DMS114 treated with DMSO at 0.1 percent for 48 hours (cell line): Measurements from ENCODE around the gene TLE4.
"Not testable (repeated sequence)": the region's sequence is repeated elsewhere in the genome, so short reads cannot be mapped to it uniquely, and the experiment has no call there.

ENCODE experiments used
- DNase-seq: peaks from one replicate; lab custom pipeline; 2025; ENCODE audit not compliant: unreplicated experiment; lab: John Stamatoyannopoulos, UW

The TLE4 gene

DNA sequence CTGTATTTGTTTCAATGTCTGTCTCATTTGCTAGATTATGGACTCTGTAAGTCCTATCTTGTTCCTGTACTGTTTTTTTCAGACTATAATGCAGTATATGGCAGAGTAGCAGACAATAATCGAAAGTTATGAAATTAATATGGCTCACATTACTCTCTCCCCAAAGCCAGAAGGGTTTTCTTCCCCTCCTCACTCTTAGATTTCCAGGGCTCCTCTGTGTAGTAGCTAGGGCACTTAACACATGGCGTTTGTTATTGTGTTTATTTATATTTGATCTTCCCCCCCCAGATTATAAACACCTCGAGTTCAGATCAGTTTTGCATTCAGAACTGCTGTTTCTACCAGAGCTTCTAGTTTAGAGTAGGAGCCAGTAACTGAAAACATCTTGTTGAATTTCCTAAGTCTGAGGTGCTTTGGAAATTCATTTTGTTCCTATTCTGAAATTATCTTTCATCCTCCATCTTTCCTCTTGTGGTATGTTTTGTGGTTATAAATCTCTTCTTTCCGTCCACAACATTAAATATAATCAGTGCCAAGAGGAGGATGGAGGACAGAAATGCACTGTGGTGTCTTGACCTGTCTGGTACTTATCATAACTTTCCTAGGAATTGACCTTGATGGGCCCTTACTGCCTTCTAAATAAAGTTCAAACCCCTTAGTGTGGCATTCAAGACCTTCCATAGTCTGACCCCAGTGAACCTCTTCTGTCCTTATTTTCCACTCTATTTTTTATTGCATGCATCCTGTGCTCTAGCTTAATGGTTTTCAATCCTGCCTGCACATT is 27.0 kb downstream of the TLE4 start:
- DNase-seq = no peak

- DNase-seq = no peak
Observed at GRCh38 chr9:79600466-79600865, 28.7 kb downstream of the TLE4 start.

DNA sequence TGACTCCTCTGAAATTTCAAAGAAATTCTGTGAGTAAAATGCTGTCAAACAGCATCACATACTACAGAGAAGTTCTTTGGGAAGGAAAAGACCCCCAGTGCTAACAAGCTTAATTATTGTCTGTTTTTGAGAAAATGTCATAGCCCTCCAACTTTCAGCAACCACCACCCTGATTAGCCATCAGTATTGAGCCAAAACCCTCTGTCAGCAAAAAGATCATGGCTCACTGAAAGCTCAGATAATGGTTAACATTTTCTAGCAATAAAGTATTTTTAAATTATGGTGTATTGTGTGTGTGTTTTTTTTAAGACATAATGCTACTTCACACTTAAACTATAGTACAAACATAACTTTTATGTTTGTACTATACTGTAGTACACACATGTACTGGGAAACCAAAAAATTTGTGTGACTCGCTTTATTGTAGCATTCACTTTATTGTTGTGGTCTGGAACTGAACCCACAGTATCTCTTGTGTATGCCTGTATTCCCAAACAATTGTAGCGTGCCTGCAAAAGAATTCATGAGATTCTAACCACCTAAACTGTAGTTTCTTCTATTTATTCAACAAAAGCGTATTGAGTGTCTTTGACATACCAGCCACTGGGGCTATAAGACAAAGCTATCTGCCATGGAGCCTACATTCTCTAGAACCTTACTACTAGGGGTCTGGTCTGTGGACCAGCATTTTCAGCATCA is 31.6 kb downstream of the TLE4 start:
- DNase-seq = no peak

DNA sequence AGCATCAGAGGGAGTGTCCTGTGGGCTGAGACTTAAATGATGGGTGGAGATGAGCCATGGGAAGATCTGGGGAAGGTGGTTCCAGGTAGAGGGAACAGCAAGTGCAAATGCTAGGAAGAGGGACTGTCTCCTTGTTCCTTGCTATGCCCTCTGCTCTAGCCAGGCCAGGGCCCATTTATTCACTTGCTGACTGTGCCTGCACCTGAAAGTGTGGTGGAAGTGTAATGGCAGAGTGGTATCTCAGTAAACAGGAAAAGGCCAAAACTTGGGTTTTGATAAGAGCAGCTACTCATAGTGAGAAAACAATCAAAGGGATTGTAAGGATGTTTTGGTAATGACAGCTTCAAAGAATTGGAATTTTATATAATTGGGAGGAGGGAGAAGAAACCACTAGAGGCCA is 32.4 kb downstream of the TLE4 start:
- DNase-seq = no peak

DNA sequence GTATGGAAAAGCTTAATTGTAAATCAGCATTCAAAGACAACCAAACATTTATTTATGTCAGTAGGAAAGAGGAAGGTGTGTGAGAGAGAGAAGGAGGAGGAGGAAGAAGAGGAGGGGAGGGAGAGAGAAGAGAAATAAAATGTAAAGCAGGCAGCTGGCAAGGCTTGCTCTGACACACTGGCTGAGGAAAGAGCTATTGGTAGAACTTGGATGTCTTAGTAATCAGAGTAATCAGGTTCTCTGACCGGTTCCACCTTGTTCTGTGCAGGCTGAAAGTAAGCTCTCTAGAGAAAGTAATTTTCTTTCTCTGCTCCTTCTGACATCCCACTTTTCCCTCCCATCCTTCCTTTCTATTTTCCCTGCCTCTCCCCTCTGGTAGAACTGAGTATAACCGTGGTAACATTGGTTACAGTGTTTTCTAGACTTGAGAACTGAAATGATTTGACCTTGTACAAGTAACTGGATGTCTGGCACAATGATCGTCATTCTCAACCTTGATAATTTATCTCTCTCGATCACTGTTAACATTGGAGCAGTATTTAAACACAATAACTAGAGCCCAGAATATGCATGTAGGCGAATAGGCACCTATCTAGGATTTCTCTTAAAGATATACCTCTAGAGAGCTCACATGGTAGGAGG is 33.3 kb downstream of the TLE4 start:
- DNase-seq = no peak

- not testable (repeated sequence) for DNase-seq
Observed at GRCh38 chr9:79606529-79606928, 34.8 kb downstream of the TLE4 start.

DNA sequence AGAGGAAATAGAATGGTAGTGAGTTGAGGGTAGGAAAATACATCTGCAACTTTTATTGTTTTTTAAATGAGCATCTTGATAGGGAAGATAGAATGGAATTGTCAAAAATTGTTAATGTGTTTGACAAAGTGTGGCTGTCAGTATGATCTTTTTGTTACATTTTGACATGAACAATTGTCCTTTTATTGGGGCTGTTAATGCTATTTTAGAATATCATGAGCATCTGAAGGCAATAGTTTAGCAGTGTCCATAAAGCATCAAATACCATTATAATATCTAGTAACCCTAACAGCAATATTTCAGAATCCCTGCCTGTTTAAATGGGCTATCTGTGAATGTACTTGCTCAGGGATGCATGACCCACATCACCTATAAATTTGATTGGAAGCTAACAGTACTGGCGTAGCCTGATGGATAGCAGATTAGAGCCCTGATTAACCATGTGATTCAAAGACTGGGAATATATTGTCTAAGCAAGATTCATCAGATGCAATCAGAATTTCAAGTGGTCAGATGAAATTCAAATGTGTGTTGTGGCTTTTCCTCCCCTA is 37.8 kb downstream of the TLE4 start:
- DNase-seq = no peak

DNA sequence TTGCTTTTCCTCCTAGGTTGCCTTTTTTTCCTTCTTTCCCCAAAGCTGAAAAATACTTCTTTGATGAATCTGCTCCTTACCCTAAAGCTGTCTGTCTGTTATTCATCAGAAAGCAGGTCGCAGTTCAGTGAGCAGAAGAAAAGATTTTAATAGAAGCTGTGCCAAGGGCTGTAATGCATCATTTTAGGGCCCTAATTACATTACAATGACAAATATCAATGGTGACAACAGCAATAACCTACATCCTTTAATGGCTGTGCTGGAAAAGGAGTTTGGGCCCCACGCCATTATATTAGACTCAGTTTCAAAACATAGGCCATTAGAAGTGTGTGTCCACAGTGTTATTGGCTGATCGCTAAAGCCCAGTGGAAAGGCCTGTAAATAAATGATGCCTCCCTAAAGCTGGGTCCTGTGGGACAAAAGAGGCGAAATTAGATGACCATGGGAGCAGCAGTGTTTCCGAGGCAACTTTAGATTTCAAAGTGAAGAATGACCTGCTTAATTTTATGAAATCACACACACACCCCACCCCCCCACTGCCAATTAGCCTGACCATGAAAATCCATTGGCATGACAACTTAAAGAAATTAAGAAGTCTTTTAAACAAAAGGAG is 38.4 kb downstream of the TLE4 start:
- peak; percentile 41 for DNase-seq

DNA sequence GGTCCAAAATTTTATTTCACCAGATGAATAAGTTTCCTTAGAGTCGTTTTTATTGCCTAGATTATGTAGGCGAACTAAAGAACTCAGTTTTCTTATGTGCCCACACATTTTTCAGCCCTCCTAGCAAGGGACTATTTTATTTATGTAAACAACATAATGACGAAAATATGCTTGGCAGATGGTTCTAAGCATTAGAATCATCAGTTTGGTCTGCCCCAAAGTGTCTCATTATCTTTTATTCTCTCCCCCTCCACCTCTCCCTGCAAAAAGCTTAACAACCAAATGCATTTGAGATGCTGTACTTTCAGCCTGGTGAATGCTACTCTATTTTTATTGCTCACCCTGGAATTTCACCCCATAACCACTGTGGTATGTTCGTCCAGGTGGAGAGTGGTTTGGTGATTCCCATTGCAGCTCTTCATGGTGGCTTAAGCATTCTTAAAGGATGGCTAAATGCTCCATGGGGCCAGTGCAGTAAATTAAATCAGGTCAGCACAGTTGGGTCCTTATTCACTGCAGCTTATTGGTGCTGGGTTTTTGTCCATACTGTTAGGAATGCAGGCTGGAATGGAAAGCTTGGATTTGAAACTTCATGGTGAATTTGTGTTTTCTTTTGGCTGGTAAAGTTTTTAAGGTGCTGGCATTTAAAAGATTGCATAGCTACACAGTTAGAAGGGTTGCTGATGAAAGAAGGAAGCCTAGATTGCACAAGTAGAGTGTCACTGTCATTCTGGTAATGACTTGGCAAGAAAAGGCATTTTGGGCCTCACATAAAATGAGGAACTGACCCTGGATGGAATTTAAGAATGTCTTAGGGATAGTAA is 39.2 kb downstream of the TLE4 start:
- DNase-seq = peak; percentile 83

GRCh38 chr9:79613145-79613544 is 41.4 kb downstream of the TLE4 start:
- no peak for DNase-seq

DNA sequence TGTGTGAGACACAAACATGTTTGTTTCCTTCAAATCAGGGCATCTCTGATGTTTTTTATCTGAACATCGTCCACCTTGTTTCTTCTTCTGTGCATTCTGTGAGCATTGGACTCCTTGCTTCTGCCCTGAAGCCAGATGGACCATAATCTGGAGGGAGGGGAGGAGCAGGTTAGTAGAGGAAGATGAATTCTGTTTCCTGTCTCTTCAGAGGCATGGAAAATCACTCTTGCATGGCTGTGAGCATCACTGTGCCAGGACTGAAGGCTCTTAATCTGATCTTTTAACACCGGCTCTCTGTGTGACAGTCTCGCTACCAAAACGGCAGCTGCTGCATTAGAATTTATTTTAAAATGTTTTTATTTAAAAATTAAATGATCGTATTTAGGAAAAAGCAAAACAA is 43.3 kb downstream of the TLE4 start:
- DNase-seq = no peak

GRCh38 chr9:79616013-79616412 is 44.2 kb downstream of the TLE4 start:
- no peak for DNase-seq

DNA sequence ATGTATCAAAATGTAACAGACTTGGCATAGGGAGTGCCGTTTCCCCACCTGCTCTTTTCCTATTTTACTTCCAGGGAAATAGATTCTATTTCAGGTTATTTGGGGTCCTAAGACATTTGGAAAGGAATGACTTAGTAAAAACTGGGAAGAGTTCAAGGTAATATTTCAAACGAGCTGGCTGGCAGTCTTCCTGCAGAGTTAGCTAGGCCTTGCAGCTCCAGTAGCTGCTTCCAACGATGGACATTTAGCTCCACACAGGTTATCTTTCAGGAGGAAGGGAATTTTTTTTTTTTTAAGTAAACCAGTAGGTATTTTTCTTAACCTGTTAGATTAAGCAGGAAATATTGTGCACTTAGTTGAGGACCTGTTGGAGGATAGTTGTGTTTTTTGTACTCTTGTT is 45.2 kb downstream of the TLE4 start:
- no peak for DNase-seq

- DNase-seq = no peak
Observed at GRCh38 chr9:79617395-79617794, 45.6 kb downstream of the TLE4 start.

GRCh38 chr9:79619930-79620329 is 48.2 kb downstream of the TLE4 start:
- DNase-seq = no peak

GRCh38 chr9:79621916-79622575 is 50.3 kb downstream of the TLE4 start:
- DNase-seq = no peak

- no peak for DNase-seq
Observed at GRCh38 chr9:79623799-79624721, 52.3 kb downstream of the TLE4 start.

GRCh38 chr9:79629721-79630120 is 58.0 kb downstream of the TLE4 start:
- no peak for DNase-seq
